WTC11 (cell line): ENCODE results near the gene RAB40B. TPM values are rescaled to one million over a fixed set of nuclear protein-coding genes. Genes with fewer than 3 reads are reported as not detected.
A peak's percentile ranks its signal among the peaks of the same experiment; 100 is the strongest.

ENCODE experiments used
- ATAC-seq: fragments of 200-7000 bp; cut with Tn5 transposase; 2 replicates; pipeline ENCODE4 v1.10.0; 2021; ENCODE audit warnings: mild to moderate bottlenecking, moderate library complexity
- CTCF ChIA-PET: fragments of 300-600 bp; sonication (Branson Sonifier 250); formaldehyde crosslinking; loops from one replicate; lab custom pipeline; 2021; ENCODE audit warnings: antibody characterized with exemption; lab: Charles Lee
- POLR2A ChIA-PET: fragments of 350-600 bp; sonication (Branson Sonifier 250); formaldehyde crosslinking; loops from one replicate; lab custom pipeline; 2021; ENCODE audit warnings: antibody characterized with exemption; lab: Charles Lee
- DNase-seq: peaks from one replicate; pipeline ENCODE4 v3.0.0; 2021; ENCODE audit warnings: low spot score
- H3K27ac Mint-ChIP-seq: 2 replicates; pipeline ENCODE4 v1.8.0; 2021; ENCODE audit warnings: mixed read lengths
- H3K27me3 Mint-ChIP-seq: 2 replicates; pipeline ENCODE4 v1.8.0; 2021; ENCODE audit warnings: low read depth, mild to moderate bottlenecking, moderate library complexity, mixed read lengths
- H3K36me3 Mint-ChIP-seq: 2 replicates; pipeline ENCODE4 v1.8.0; 2021; ENCODE audit warnings: mixed read lengths
- H3K4me1 Mint-ChIP-seq: 2 replicates; pipeline ENCODE4 v1.8.0; 2022; ENCODE audit warnings: mixed read lengths
- H3K4me3 Mint-ChIP-seq: 2 replicates; pipeline ENCODE4 v1.8.0; 2021; ENCODE audit warnings: mild to moderate bottlenecking, moderate library complexity, mixed read lengths
- H3K9me3 Mint-ChIP-seq: 2 replicates; pipeline ENCODE4 v1.8.0; 2021; ENCODE audit warnings: mixed read lengths
- ATF2 ChIP-seq: sonication (generic); formaldehyde crosslinking; IDR thresholded peaks from 2 replicates; pipeline ENCODE4 v1.8.1; 2022; ENCODE audit warnings: low read depth, missing genetic modification reagents, borderline replicate concordance
- CBFB ChIP-seq: sonication (generic); formaldehyde crosslinking; IDR thresholded peaks from 2 replicates; pipeline ENCODE4 v1.8.1; 2022; ENCODE audit warnings: mild to moderate bottlenecking, low read depth, missing genetic modification reagents
- EMX1 ChIP-seq: fragments of 250-450 bp; sonication (Bioruptor Pico); IDR thresholded peaks from 2 replicates; pipeline ENCODE4 v1.8.0; 2021; ENCODE audit warnings: mild to moderate bottlenecking
- ETV6 ChIP-seq: sonication (generic); formaldehyde crosslinking; IDR thresholded peaks from 2 replicates; pipeline ENCODE4 v1.8.1; 2022; ENCODE audit warnings: mild to moderate bottlenecking, missing genetic modification reagents
- GRHL2 ChIP-seq: fragments of 250-450 bp; sonication (Bioruptor Pico); IDR thresholded peaks from 2 replicates; pipeline ENCODE4 v1.8.0; 2022; ENCODE audit warnings: mild to moderate bottlenecking, moderate library complexity; ENCODE audit not compliant: insufficient replicate concordance, severe bottlenecking
- HMGA2 ChIP-seq: fragments of 250-450 bp; sonication (Bioruptor Pico); IDR thresholded peaks from 2 replicates; pipeline ENCODE4 v1.4.0; 2021; ENCODE audit warnings: mild to moderate bottlenecking, moderate library complexity
- IRF2 ChIP-seq: sonication (generic); formaldehyde crosslinking; IDR thresholded peaks from 2 replicates; pipeline ENCODE4 v1.8.0; 2022; ENCODE audit warnings: low read depth, missing genetic modification reagents, borderline replicate concordance
- NFYB ChIP-seq: sonication (generic); formaldehyde crosslinking; conservative IDR thresholded peaks from 2 replicates; pipeline ENCODE4 v1.8.0; 2022; ENCODE audit warnings: low read depth, missing genetic modification reagents
- ZNF263 ChIP-seq: sonication (generic); formaldehyde crosslinking; IDR thresholded peaks from 2 replicates; pipeline ENCODE4 v1.8.1; 2022; ENCODE audit warnings: low read depth, mild to moderate bottlenecking, moderate library complexity, missing genetic modification reagents
- ZNF416 ChIP-seq: fragments of 250-450 bp; sonication (Bioruptor Pico); IDR thresholded peaks from 2 replicates; pipeline ENCODE4 v1.9.0; 2021; ENCODE audit warnings: mild to moderate bottlenecking, inconsistent platforms
- total RNA-seq: library from RNA; stranded (reverse); gene quantifications from 3 replicates; pipeline ENCODE4 v1.2.3, GENCODE V29; 2021
- TF ChIP-seq, protein P1 (sequence below): sonication (generic); formaldehyde crosslinking; conservative IDR thresholded peaks from 2 replicates; pipeline ENCODE4 v1.8.1; 2023; ENCODE audit warnings: mild to moderate bottlenecking, low read depth, missing genetic modification reagents, moderate library complexity
- TF ChIP-seq, protein P2 (sequence below): fragments of 250-450 bp; sonication (Bioruptor Pico); IDR thresholded peaks from 2 replicates; pipeline ENCODE4 v1.9.0; 2021; ENCODE audit warnings: mild to moderate bottlenecking, borderline replicate concordance
- TF ChIP-seq, protein P3 (sequence below): fragments of 250-450 bp; sonication (Bioruptor Pico); IDR thresholded peaks from 2 replicates; pipeline ENCODE4 v1.9.0; 2021; ENCODE audit warnings: mild to moderate bottlenecking

RAB40B gene
- total RNA-seq, 1 experiment from 2014 or later, result 3.1 TPM

DNA sequence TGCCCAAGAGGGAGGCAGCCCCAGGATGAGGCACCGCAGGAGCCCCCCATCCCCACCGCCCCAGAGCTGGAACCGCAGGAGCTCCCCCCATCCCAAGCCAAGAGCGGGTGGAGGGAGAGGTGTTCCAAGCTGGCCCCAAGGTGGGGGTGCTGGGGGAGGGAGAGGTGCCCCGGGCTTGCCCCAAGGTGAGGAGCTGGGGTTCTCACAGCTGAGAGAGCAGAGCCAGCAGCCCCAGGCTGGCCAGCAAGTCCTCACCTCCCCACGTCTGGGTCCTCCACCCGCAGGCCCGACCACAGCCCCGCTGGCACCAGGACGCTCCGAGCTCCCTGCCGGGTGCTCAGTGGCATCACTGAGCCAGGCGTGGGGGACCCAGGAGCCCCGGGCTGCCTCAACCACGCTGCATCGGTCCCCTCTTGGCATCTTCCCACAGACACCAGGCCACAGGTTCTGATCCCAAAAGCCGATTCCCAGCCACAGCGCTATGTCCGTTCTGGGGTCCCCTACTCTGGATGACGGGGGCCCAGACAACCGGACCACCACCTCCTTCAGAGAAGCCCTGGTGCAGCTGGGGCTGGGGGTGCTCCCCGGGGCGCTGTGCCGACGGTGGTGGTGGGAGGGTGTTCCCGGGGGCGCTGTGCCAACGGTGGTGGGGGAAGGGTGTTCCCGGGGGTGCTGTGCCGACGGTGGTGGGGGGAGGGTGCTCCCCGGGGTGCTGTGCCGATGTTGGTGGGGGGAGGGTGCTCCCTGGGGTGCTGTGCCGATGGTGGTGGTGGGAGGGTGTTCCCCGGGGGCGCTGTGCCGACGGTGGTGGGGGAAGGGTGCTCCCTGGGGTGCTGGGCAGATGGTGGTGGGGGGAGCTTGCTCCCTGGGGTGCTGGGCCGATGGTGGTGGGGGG is 34.9 kb downstream of the RAB40B start (continued):
- TF ChIP-seq, protein P1, sequence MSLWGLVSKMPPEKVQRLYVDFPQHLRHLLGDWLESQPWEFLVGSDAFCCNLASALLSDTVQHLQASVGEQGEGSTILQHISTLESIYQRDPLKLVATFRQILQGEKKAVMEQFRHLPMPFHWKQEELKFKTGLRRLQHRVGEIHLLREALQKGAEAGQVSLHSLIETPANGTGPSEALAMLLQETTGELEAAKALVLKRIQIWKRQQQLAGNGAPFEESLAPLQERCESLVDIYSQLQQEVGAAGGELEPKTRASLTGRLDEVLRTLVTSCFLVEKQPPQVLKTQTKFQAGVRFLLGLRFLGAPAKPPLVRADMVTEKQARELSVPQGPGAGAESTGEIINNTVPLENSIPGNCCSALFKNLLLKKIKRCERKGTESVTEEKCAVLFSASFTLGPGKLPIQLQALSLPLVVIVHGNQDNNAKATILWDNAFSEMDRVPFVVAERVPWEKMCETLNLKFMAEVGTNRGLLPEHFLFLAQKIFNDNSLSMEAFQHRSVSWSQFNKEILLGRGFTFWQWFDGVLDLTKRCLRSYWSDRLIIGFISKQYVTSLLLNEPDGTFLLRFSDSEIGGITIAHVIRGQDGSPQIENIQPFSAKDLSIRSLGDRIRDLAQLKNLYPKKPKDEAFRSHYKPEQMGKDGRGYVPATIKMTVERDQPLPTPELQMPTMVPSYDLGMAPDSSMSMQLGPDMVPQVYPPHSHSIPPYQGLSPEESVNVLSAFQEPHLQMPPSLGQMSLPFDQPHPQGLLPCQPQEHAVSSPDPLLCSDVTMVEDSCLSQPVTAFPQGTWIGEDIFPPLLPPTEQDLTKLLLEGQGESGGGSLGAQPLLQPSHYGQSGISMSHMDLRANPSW (CRISPR knock-in tag), result no peak
- no peak for TF ChIP-seq ZNF416 (CRISPR knock-in tag)
- TF ChIP-seq NFYB (CRISPR knock-in tag), result no peak
- TF ChIP-seq CBFB (CRISPR knock-in tag), result no peak
- TF ChIP-seq, protein P2, sequence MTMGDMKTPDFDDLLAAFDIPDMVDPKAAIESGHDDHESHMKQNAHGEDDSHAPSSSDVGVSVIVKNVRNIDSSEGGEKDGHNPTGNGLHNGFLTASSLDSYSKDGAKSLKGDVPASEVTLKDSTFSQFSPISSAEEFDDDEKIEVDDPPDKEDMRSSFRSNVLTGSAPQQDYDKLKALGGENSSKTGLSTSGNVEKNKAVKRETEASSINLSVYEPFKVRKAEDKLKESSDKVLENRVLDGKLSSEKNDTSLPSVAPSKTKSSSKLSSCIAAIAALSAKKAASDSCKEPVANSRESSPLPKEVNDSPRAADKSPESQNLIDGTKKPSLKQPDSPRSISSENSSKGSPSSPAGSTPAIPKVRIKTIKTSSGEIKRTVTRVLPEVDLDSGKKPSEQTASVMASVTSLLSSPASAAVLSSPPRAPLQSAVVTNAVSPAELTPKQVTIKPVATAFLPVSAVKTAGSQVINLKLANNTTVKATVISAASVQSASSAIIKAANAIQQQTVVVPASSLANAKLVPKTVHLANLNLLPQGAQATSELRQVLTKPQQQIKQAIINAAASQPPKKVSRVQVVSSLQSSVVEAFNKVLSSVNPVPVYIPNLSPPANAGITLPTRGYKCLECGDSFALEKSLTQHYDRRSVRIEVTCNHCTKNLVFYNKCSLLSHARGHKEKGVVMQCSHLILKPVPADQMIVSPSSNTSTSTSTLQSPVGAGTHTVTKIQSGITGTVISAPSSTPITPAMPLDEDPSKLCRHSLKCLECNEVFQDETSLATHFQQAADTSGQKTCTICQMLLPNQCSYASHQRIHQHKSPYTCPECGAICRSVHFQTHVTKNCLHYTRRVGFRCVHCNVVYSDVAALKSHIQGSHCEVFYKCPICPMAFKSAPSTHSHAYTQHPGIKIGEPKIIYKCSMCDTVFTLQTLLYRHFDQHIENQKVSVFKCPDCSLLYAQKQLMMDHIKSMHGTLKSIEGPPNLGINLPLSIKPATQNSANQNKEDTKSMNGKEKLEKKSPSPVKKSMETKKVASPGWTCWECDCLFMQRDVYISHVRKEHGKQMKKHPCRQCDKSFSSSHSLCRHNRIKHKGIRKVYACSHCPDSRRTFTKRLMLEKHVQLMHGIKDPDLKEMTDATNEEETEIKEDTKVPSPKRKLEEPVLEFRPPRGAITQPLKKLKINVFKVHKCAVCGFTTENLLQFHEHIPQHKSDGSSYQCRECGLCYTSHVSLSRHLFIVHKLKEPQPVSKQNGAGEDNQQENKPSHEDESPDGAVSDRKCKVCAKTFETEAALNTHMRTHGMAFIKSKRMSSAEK, result no peak
- TF ChIP-seq ATF2, result no peak
- TF ChIP-seq EMX1 (CRISPR knock-in tag), result no peak
- no peak for TF ChIP-seq GRHL2 (CRISPR knock-in tag)
- no peak for TF ChIP-seq ZNF263

GRCh38 chr17:82662711-82663261 is 35.7 kb downstream of the RAB40B start:
- DNase-seq (no peak), ATAC-seq (peak; percentile 27)
- POLR2A ChIA-PET, result no interaction called here
- CTCF ChIA-PET, result interaction anchor here (0.6 to 1.2 kb wide), 4 partner anchors 17 to 238 kb away, joined by 3 read pairs; partner anchors contain the start of gene FN3KRP
- Mint-ChIP-seq H3K27me3 (no peaks in the 10 kb centered on the region), H3K36me3 (no peaks in the 10 kb centered on the region; the same call in 1 of the 2 replicates), H3K9me3 (peaks cover 10% of the 10 kb centered on the region), H3K27ac (no peak overlapping the region), H3K4me1 (no peaks in the 10 kb centered on the region), H3K4me3 (no peak overlapping the region)
- no peak for TF ChIP-seq ETV6 (CRISPR knock-in tag)
- TF ChIP-seq HMGA2 (CRISPR knock-in tag), result no peak
- TF ChIP-seq IRF2, result no peak
- TF ChIP-seq, protein P3, sequence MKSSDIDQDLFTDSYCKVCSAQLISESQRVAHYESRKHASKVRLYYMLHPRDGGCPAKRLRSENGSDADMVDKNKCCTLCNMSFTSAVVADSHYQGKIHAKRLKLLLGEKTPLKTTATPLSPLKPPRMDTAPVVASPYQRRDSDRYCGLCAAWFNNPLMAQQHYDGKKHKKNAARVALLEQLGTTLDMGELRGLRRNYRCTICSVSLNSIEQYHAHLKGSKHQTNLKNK (CRISPR knock-in tag), result no peak
